ENCODE measurements around the gene LRRC71. TPM values are rescaled to one million over a fixed set of nuclear protein-coding genes. Genes with fewer than 3 reads are reported as not detected.

The LRRC71 gene
- total and polyA plus RNA-seq, 2 of the 4 experiments (the other 2 are of a cell fraction) = 0.50 TPM; not detected in 1

DNA sequence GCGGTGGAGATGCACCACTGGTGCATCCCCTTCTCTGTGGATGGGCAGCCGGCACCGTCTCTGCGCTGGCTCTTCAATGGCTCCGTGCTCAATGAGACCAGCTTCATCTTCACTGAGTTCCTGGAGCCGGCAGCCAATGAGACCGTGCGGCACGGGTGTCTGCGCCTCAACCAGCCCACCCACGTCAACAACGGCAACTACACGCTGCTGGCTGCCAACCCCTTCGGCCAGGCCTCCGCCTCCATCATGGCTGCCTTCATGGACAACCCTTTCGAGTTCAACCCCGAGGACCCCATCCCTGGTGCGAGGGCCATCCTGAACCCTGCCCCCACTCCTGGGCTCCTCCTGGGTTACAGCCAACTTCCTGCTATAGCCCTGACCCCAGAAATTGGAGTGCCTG lies 46.8 kb upstream of the LRRC71 start:
- Histone ChIP-seq H4K8ac (ENCODE audit: low read depth in 2 of 2, low read length in 2 of 2) (no peak overlapping the region), H3K14ac (replicated peaks; ENCODE audit: low read depth, low read length) (no peak overlapping the region), H2AK9ac (replicated peaks; ENCODE audit: low read depth, low read length, poor library complexity) (no peak overlapping the region), H3K4me2 (ENCODE audit: low read depth, low read length) (no peak overlapping the region), H3K79me1 (ENCODE audit: low read depth in 1 of 2, low read length in 2 of 2) (no peaks in the 10 kb centered on the region), H4K5ac (ENCODE audit: low read depth, low read length) (no peak overlapping the region), H3K9me3 (ENCODE audit: control insufficient read depth, insufficient read depth, low read length) (no peaks in the 10 kb centered on the region), H2AFZ (replicated peaks; ENCODE audit: low read length, poor library complexity) (no peak overlapping the region), H2BK5ac (ENCODE audit: low read depth, low read length, poor library complexity, severe bottlenecking) (no peak overlapping the region), H3K27me3 (ENCODE audit: control insufficient read depth, insufficient read depth, low read length) (peaks cover 45% of the 10 kb centered on the region), H2BK20ac (ENCODE audit: low read depth, low read length) (no peak overlapping the region), H3K36me3 (ENCODE audit: control insufficient read depth, insufficient read depth, low read length) (no peaks in the 10 kb centered on the region), H3K9me1 (ENCODE audit: insufficient read depth, low read length) (peaks cover 3% of the 10 kb centered on the region; the same call in 1 of the 2 replicates), H2BK120ac (ENCODE audit: low read depth, low read length) (no peak overlapping the region), H4K91ac (ENCODE audit: insufficient read depth, low read depth, low read length) (no peak overlapping the region), H3K9ac (ENCODE audit: low read depth, low read length) (no peak overlapping the region), H3K56ac (ENCODE audit: extremely low read depth, insufficient read depth, low read length) (no peak overlapping the region), H3K23ac (ENCODE audit: low read depth, low read length) (no peak overlapping the region), H3K27ac (ENCODE audit: insufficient read depth, low read length) (no peak overlapping the region), H3K18ac (ENCODE audit: low read depth, low read length) (no peak overlapping the region), H4K20me1 (ENCODE audit: insufficient read depth, low read length) (peaks cover 3% of the 10 kb centered on the region; the same call in 1 of the 2 replicates), H3K4me3 (ENCODE audit: insufficient read depth, low read depth, low read length) (no peak overlapping the region), H3K4me1 (ENCODE audit: control insufficient read depth, insufficient read depth, low read length) (peaks cover 6% of the 10 kb centered on the region), H2AK5ac (ENCODE audit: low read depth, low read length) (no peak overlapping the region), H2BK15ac (ENCODE audit: low read depth, low read length) (no peak overlapping the region), H3K4ac (ENCODE audit: low read depth, low read length) (no peak overlapping the region)
- dilution Hi-C loops (cut with HindIII; ENCODE audit: low sequenced_read_pairs, unreplicated experiment) (no loop called here), intact Hi-C loops (cut with micrococcal nuclease) (no loop called here), in situ Hi-C loops (cut with MboI; ENCODE audit: low sequenced_read_pairs) (no loop called here)
- ATAC-seq (ENCODE audit: low read depth) = no peak
- 91% methylated on average over 14 of the region's 18 CpGs; no CpG with 5 or more reads in 1 of the 2 experiments for WGBS, 2 experiments (ENCODE audit: extremely low coverage in 2 of 2, insufficient read length in 1 of 2)
- no TSS peak for BruUV-seq (replicated peaks)
- DNase-seq = no peak
- no peak for TF ChIP-seq MAZ (IDR thresholded peaks at IDR 0.05; ENCODE audit: borderline replicate concordance, low read depth, low read length)
- no peak for TF ChIP-seq MAFK (IDR thresholded peaks at IDR 0.05; ENCODE audit: low read depth, low read length)
- no peak for TF ChIP-seq ELK1 (IDR thresholded peaks at IDR 0.05; ENCODE audit: borderline replicate concordance, low read depth, low read length)
- TF ChIP-seq NFE2L2 (IDR thresholded peaks at IDR 0.05; ENCODE audit: low read depth, low read length) = no peak
- TF ChIP-seq, protein P1, sequence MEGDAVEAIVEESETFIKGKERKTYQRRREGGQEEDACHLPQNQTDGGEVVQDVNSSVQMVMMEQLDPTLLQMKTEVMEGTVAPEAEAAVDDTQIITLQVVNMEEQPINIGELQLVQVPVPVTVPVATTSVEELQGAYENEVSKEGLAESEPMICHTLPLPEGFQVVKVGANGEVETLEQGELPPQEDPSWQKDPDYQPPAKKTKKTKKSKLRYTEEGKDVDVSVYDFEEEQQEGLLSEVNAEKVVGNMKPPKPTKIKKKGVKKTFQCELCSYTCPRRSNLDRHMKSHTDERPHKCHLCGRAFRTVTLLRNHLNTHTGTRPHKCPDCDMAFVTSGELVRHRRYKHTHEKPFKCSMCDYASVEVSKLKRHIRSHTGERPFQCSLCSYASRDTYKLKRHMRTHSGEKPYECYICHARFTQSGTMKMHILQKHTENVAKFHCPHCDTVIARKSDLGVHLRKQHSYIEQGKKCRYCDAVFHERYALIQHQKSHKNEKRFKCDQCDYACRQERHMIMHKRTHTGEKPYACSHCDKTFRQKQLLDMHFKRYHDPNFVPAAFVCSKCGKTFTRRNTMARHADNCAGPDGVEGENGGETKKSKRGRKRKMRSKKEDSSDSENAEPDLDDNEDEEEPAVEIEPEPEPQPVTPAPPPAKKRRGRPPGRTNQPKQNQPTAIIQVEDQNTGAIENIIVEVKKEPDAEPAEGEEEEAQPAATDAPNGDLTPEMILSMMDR (conservative IDR thresholded peaks at IDR 0.05; ENCODE audit: low read depth, low read length) = no peak
- TF ChIP-seq SMC3 (IDR thresholded peaks at IDR 0.05; ENCODE audit: low read depth, low read length) = no peak
- TF ChIP-seq FOS (IDR thresholded peaks at IDR 0.05; ENCODE audit: low read depth, low read length) = no peak
- no peak for TF ChIP-seq POLR2A (IDR thresholded peaks at IDR 0.05; ENCODE audit: low read depth, low read length)
- TF ChIP-seq RAD21 (IDR thresholded peaks at IDR 0.05; ENCODE audit: low read length) = no peak
- TF ChIP-seq CHD1 (IDR thresholded peaks at IDR 0.05; ENCODE audit: low read depth, low read length) = no peak
- TF ChIP-seq MXI1 (IDR thresholded peaks at IDR 0.05; ENCODE audit: borderline replicate concordance, low read depth, low read length) = no peak
- no peak for TF ChIP-seq RFX5 (IDR thresholded peaks at IDR 0.05; ENCODE audit: low read depth, low read length)
- TF ChIP-seq RCOR1 (IDR thresholded peaks at IDR 0.05; ENCODE audit: insufficient replicate concordance, low read length) = no peak
- no peak for TF ChIP-seq BHLHE40 (IDR thresholded peaks at IDR 0.05; ENCODE audit: low read depth, low read length)
- ChIA-PET CTCF (interaction anchor here (0.9 to 1.9 kb wide), 3 partner anchors 13 to 29 kb away, joined by 3 to 5 read pairs (median 3); partner anchors contain the start of gene NTRK1), POLR2A (ENCODE audit: unreplicated experiment) (no interaction called here)

Measured in IMR-90 (cell line).